ENCODE data around the gene MPHOSPH10.
"Not testable (repeated sequence)": the region's sequence is repeated elsewhere in the genome, so short reads cannot be mapped to it uniquely, and the experiment has no call there.

MPHOSPH10 gene

DNA sequence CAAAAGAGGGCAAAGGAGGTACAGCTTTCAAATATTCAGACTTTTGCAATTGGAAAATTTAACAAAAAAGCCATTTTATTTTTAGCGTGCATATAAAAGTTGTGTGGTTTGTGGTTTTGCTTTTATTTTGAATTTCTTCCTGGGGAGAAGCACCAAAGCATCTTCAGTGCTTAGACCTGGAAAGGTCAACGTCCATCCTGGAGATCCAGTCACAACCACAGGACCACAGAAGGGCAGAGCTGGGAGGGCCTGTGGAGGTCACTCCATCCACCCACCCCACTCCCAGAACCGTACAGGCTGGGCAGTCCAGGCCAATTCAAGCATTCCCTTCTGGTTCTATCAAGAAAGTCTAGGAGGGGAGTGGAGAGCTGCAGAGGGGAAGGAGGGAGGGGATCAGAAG is 43.8 kb downstream of the MPHOSPH10 start:
- no peak for DNase-seq

DNA sequence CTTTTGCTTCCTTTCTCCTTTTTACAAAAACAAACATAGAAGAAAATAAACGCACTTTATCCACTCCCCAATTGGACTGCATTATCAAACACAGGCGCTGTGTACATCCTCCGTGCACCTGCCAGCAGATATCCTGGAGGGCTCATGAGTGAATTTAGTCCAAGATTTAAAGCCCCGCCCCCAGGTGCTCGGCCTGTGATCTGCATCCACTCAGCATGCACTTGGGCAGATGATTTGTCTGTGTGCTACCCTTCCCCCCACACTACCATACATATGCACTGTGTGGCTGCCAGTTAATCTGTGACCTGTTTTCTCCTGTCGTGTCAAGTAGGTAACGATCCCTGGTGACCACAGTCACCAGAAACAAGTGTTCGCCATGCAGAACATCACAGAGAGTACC is 48.4 kb downstream of the MPHOSPH10 start:
- not testable (repeated sequence) for DNase-seq

DNA sequence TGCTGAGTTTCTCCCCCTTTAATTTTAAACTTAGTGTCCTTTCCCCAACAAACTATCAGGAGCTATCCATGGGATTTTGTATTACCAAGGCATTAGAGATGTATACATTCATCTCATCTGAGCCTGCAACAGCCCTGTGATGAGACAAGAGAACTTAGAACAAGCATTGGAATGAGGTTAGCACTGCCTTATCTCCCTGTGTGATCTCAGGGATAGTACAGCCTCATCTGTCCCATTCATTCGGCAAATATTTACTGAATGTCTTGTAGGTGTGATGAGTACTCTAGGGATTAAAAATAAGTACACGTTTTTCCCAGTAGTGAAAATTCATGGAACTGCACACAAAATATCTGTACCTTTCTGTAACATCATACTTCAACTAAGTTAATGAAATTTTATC is 50.9 kb downstream of the MPHOSPH10 start:
- DNase-seq = no peak

DNA sequence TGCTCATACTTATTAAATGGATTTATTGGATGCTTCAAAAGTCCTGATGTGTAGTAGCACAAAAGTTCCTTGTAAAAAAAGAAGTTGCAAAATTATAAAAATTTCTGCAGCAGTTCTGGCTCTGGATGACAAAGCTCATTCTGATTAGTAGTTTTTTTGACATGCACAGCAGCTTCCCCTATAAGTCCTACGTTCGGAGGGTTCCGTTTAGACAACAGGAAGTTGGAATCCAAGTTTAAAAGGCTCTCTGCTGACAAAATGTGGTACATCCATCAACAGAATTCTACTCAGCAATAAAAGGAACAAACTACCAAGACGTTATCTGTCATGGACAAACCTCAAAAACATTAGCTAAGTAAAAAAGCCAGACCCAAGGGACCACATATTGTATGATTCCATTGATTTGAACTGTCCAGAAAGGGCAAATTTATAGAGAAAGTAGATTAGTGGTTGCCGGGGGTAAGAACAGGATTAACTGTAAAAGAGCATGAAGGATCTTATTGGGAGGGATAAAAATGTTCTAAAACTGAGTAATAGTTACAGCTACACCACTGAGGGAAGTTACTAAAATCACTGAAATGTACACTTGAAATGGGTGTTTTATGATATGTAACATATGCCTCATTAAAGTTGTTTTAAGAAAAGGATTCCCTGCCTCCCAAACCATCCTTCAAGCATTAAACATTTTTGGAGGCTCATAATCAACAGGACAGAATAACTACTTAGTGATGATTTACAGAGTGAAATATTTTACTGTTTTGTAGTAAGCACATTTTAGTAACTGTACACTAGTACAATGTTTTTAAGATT is 53.1 kb downstream of the MPHOSPH10 start:
- not testable (repeated sequence) for DNase-seq

DNA sequence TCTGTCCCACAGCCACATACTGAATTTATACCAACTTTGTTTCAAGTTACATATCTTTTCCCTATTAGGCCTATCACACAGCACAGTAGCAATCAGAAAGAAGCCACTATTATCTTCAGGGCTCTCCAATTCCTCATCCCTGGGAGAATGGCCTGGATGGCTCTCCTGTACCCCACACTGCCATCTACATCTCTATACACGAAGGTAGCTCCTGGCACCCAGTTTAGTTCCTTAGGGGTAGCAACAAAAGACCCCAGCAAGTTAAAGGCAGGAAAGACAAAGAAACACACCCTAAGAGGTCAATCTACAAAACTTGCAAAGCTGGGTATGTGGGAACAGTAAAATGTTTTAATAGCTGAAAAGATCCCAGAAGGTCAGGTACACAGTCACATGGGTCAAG is 56.5 kb downstream of the MPHOSPH10 start:
- no peak for DNase-seq

DNA sequence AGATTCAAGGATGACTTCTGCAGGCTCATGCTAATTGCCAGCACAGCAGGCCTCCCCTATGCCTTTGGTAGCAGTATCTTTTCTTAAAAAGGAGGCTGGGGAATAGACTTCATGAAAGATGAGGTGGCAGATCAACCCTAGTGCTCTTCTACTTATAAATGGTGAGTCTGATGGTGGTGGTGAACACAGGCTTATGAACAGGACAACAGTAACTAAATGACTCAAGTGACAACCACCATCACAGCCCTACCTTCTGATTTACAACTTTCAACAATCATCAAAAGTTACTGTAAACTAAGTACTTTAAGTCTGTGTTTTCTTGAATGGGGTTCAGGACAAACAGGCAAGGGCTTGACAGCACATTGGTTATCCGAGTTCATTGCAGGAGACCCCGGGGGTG is 57.2 kb downstream of the MPHOSPH10 start:
- DNase-seq = no peak

DNA sequence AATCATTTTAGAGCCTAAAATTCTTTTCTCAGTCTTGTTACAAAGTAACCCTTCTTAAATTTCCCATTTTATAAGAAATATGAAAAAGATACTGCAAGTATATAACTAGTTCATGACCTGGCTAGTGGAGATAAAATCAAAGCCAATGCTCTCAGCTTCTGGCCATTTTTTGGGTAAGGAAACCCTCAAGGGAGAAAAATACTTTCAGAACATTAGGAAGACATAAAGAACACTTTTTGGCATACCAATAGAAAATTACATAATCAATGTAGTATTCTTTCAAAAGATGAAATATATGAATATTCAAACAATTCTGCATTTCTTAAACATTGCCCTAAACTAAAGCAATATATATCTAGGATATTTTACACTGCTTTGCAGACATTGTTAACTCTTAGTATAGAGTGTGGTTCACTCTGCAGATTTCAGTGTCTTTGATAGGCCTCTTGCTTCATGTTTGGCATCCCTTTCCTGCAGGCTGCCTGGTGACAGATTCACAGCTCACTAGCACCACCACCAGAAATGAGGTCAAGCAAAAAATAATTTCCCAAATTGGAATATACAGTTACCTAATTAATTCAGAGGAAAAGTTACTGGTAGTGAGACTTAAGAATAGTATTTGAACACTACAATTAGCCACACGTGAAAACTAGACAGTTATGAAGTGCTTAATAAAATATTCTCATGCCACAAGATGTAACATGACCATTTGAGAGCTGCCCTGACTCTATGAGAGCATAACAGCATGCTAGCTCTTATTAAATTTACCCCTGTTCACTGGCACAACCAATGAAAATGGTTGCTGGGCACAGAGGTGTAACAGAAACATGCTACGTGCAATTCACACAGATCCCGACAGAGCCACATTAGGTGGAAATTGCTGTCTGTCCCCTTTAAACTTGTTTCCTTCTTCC is 60.5 kb downstream of the MPHOSPH10 start:
- DNase-seq = no peak

DNA sequence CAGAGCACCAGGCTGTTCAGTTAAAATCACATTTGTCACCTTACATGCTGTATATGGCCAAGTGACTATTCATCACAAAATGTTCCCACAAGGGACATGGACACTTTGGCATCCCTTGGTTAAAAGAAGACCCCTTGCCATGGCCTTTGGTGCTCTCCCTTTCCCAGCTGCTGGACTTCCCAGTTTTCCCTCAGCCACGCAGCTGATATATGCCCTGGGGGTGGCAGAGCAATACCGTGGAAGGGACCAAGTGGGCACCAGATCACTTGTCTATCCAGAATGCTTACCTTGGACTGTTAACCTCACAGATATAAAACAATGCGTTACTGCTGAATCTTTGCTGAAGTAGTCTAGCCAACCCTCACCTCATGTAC is 61.1 kb downstream of the MPHOSPH10 start:
- DNase-seq = no peak

All from activated CD4-positive, alpha-beta T cell treated with anti-CD3 and anti-CD28 coated beads for 4 hours (primary cell).